D341Med (cell line): ENCODE measurements around the gene SMIM20.
A peak's percentile ranks its signal among the peaks of the same experiment; 100 is the strongest.

Source experiments
- DNase-seq: peaks from one replicate; pipeline ENCODE4 v3.0.0; 2012; ENCODE audit warnings: low spot score

The SMIM20 gene

DNA sequence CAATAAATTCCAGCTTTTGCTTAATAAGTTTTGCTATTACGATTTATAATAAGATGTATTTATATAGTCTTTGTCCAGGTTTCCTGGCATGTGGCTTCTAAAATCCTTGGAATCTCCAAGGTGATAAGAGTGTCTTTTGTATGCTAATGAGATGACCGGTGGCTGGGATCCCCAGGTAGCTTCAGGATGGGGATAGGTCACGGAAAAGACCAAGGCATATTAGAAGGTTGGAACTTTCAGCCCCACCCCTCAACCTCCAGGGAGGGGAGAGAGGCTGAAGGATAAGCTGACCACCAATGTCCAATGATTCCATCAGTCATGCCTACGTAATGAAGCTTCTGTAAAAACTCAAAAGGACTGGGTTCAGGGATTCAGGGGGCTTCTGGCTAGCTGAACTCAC is 41.7 kb downstream of the SMIM20 start:
- DNase-seq, result no peak

DNA sequence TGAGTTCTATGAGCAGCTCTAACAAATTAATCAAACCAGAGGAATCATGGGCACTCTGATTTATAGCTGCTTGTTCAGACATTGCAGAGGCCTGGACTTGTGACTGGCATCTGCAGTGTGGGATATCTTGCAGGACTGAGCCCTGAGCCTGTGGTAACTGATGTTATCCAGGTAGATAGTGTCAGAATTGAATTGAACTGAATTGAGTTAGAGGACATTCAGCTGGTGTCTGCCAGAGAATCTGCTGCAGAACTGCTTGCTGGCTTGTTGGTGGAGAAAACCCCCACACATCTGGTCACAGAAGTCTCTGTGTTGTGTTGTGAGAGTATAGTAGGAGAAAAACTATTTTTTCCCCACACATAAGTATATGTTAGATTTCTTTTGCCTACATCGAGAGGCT is 42.2 kb downstream of the SMIM20 start:
- DNase-seq, result no peak

DNA sequence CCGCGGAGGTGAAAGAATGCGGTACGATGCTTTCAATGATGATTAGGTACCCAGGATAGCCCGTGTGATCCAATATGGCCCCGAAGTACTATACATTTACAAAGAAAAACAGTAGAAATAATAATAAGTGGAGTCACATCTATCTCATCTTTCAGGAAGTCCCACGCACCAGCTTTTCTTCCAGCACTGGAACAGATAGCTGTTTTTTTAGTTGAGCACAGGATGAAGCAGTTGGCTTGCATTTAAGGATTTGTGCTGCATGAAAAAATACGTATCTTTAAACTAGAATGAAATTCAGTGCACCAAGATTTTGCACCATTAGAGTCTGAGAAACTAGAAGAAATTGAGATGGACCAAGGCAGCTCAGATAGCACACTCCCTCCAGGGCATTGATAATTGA is 44.1 kb downstream of the SMIM20 start:
- DNase-seq, result no peak

DNA sequence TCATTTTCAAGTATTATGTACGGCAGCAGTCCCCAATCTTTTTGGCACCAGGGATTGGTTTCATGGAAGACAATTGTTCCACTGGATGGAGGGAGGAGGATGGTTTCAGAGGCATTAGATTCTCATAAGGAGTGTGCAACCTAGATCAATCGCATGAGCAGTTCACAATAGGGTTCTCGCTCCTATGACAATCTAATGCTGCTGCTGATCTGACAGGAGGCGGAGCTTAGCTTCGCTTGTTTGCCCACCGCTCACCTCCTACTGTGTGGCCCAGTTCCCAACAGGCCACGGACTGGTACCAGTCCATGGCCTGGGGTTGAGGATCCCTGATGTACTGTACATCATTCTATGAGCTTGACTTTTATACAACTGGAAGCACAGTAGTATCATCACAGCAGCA is 48.4 kb downstream of the SMIM20 start:
- DNase-seq, result no peak

DNA sequence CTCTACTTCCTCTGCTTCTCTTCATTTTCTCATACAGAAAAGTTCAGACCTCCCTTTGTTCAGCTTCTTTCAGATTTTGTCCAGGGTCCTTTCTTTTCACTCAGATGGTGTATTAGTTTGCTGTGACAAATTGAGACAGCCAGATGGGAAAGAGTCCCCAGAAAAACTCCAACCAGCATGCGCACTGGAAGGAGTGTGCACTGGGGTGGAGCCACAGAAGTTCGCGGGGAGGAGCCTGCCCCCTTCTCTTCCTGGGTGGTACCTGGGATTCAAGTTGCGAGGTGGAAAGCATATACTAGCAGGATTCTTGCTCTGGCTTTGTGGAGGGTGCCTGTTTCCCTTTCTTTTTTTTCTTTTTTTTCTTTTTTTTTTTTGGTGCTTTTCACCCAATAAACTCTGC is 51.6 kb downstream of the SMIM20 start:
- no peak for DNase-seq

DNA sequence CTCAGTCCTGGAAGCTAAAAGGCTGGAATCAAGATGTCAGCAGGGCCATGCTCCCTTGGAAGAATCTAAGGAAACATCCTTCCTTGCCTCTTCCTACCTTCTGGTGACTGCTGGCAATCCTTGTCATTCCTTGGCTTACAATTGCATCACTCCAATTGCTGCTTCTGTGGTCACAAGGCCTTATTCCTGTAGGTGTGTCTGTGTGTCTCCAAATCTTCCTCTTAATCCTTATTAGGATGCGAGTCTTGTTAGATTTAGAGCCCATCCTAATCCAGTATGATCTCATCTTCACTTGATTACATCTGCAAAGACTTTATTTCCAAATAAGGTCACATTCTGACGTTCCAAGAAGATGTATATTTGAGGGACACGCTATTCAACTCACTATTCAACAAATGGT is 52.2 kb downstream of the SMIM20 start:
- peak; percentile 50 for DNase-seq

DNA sequence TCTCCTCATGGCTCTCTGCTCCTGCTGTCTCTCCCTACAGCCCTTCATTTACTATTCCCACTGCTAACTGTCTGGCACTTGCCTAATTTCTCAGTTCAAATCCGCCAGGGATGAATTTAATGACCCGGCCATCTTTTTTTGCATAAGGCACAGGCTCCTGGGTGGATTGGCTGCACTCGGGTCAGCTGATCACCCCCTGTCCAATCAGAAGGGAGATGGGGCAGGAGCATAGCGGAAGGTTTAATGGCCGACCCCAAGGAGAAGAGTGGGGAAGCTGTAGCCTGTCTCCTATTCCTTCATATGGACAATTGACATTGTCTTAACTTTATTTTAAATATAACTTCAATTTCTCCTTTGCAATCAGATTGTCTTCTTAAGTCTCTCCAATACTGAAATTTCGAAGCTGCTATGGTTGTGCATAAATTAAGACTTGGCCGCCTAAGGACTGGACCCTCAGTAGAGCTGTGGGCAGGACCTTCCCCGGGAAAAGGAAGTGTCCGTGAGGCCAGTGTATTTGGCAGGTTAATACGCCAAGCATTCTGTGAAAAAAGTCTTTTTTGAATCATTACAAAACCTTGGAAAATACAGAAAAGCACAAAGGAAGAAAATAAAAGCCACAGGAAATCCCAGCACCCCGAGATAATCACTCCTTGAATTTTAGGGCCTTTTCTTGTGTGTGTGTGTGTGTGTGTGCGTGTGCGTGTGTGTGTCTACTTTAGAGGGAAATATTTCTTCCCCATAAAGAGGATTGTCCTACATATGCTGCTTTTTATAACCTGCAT is 55.5 kb downstream of the SMIM20 start:
- DNase-seq, result no peak

DNA sequence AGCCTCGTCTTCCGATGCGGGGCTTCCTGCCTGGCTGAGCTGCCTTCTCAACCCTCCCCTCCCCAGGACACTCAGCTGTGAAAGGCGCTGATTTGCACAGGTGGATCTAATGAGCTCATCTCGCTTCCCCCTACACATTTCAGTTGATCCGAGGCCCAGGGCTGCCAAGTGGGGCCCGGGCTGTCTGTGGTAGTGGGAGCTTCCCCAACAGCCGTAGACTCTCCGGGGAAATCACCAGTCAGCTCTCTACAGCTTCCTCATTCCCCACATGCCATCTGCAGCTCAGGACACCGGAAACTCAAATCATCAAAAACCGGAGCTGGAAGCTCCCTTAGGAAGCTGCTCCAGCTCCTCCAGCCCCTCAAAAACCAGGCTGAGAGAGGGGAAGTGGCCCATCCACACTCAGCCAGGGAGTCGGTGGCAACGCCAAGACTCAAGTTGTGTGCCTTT is 56.2 kb downstream of the SMIM20 start:
- no peak for DNase-seq

DNA sequence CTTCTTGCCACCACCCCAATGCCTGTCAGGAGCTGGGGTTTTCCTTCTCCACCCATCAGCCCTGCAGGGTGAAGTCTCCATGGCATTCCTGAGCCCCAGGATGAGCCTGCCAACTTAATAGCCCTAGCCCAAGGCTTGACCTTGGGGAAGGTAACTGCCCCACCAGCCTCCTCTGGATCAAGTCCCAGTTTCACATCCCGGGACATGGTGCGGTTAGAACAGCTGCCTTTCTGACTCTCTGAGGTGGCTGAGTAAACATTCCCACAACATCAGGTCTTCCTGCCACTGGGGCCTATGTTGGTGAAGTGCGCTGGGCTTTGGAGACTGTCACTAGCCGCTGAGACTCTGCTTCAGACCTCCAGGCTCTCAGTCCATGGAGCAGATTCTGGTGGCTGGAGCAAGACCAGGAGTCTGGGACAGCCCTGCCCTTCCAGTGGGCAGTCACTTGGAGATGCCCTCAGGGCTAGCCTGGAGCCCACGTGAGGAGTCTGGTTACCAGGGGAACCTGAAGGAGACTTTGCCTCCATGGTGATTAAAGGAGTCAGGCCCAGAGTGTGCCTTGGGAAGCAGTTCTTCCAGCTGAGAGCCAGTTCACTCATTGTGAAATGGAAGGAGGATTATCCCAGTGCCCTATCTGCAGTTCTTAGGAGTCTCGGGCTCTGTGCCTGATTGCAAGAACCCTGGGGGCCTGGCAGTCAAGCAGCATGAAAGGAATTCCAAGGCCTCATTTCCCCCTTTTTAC is 56.8 kb downstream of the SMIM20 start:
- DNase-seq, result no peak

DNA sequence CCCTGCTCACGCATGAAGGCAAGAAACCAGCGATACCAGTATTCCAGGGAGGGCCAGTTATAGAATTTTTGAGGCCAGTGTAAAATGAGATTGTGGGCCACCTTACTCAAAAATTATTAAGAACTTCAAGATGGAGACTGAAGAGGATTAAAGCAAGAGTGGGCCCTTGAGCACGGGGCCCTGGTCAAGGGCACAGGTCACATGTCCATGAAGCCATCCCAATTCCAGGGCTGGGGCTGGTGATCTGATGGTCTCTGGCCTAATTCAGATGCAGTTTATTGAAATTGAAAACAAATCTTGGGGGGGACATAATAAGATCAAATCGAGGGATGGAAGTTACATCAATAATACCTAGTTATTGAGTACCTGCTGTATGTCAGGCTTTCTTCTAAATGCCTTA is 58.3 kb downstream of the SMIM20 start:
- DNase-seq, result no peak

DNA sequence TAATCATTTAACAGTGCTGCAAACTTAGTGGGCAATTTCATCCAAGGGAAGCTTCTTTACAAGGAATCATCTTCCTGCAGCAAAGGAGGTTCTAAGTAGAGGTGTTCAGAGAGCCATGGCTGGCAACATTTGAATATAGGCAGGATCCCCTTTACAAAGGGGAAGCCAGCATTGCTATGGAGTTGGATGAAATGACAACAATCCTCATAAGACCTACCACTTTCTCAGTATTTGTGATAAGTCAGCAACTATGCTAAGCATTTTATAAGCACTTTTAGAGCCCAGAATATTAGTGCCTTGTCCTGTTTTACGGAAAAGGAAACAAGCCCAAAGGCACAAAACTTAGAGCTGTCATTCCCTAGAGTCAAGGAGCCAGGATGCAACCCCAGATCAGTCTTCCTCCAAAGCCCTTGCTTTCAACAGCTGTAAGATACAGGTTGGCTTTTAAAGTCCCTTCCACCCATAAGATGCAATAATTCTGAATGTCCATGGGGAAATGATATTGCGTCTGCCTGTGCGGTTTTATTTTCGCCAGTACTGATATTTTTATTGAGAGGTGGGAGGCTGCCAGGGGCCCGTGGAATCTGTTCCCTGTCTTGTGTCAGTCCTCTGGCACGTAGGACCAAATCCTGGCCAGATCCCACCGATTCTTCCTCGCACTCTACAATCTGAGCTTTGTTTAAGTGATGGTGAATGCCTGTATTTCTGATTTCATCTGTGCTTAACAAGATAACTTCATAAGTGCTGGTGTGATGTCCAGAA is 59.1 kb downstream of the SMIM20 start:
- no peak for DNase-seq

DNA sequence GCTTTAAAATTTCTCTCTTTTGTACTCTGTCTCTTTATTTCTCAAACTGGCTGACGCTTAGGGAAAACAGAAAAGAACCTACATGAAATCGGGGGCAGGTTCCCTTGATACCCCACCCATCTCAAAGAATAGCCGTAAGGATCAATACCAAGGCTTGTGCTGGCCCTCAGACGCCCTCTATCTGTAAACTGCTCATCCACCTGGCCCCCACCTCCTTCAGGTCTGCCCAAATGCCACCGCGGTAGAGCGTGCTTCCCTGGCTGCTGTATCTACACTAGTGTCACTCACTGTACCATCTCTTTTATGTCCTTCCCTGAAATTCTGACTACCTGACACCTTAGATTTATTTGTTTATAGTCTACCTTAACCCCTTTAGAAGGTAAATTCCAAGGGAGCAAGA is 62.8 kb downstream of the SMIM20 start:
- no peak for DNase-seq

DNA sequence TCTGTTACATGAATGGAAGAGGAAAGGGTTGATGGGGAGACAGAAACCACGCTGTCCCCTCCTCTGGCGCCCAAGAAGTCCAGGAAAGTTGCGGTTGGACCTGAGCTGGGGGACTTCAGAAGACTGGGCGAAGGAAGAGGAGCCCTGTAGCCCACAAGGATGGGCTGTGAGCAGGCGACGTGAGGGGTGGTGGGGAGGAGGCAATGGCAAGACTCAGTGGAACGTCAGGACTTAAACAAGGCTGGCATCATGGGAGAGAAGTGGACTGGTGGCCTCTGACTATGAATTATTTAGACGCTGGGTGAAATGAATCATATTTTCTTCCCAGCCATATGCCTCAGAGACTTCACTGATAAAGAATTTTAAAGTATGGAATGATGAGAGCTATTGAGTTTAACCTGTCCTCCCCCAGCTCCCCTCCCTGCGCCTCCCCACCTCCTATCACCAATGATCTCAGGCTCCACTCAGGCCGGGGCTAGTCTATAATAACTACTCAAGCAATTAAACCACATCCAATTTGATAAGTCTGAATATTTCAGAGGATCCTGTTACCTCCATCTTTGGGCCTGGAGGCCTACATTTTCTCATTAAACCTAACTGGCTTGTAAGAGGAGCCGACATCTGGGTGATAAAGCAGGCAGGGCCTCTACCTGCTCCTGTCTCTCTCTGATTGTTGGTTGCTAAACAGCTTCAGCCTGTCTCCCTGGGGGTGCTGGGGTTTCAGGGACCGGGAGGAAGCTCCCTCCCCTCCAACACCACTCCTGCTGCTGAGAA is 63.6 kb downstream of the SMIM20 start:
- no peak for DNase-seq

DNA sequence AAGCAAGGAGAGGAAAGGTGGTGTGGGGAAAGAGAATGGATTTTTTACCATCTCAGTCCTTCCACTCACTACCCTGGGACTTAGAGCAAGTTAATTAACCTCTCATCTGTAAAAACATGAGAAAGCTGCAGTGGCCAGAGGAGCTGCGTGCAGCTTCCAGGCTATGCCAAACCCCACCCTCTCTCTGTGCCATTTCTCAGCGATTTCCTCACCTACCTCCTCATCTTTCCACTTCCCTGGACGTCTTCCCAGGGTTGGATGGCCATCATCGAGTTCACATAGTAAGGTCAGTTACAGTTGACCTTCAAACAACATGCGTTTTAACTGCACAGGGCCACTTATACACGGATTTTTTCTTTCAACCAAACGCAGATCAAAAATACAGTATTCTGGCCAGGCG is 64.3 kb downstream of the SMIM20 start:
- no peak for DNase-seq
